Tibial nerve (tissue), 4 donors: ENCODE results near the gene TCF23. TPM values are rescaled to one million over a fixed set of nuclear protein-coding genes. Genes with fewer than 3 reads are reported as not detected.

Source experiments
- DNase-seq, 2 donors: peaks; one replicate each; pipeline ENCODE4 v3.0.0-alpha.2; 2019; ENCODE audit warnings: low spot score in 2 of 2
- H3K27ac ChIP-seq, 4 donors: fragments of 200-600 bp; sonication (generic) in 3 of 4; one replicate each; pipeline ENCODE4 v1.5.1; 2017 to 2019; ENCODE audit warnings: mild to moderate bottlenecking in 1 of 4
- H3K27me3 ChIP-seq, 2 donors: fragments of 200-600 bp; sonication (generic) in 1 of 2; one replicate each; pipeline versions ENCODE4 v1.5.1 to v1.6.0; 2017 to 2019
- H3K36me3 ChIP-seq, 3 donors: fragments of 200-600 bp; sonication (generic); one replicate each; pipeline ENCODE4 v1.5.1; 2018 to 2019
- H3K4me1 ChIP-seq, 4 donors: fragments of 200-600 bp; sonication (generic) in 3 of 4; one replicate each; pipeline ENCODE4 v1.5.1; 2017 to 2019
- H3K4me3 ChIP-seq, 4 donors: fragments of 200-600 bp; sonication (generic) in 3 of 4; one replicate each; pipeline ENCODE4 v1.5.1; 2017 to 2019; ENCODE audit warnings: mild to moderate bottlenecking in 1 of 4, moderate library complexity in 1 of 4
- H3K9me3 ChIP-seq, 4 donors: fragments of 200-600 bp; sonication (generic) in 3 of 4; one replicate each; pipeline ENCODE4 v1.5.1; 2017 to 2019
- EP300 ChIP-seq, 2 donors: sonication (generic); formaldehyde crosslinking; IDR thresholded peaks; one replicate each; pipeline ENCODE4 v1.6.1; 2017; ENCODE audit warnings: antibody characterized with exemption in 2 of 2, mild to moderate bottlenecking in 1 of 2
- POLR2A ChIP-seq, 2 donors: fragments of 450-650 bp; IDR thresholded peaks; one replicate each; pipeline ENCODE4 v1.6.1; 2017; ENCODE audit warnings: antibody characterized with exemption in 2 of 2, mild to moderate bottlenecking in 2 of 2, moderate library complexity in 2 of 2
- WGBS, 2 donors: methylation state at CpG; one replicate each; pipeline ENCODE4 v1.1.5; 2018; 5-methylcytosine and 5-hydroxymethylcytosine counted together
- total RNA-seq, 4 donors: library from RNA; depleted of rRNA; stranded (reverse); fragments of >200 nt; gene quantifications; one replicate each; pipeline ENCODE4 v1.1.0, GENCODE V29; 2016
- TF ChIP-seq, protein P1 (sequence below), 5 experiments: fragments of 200-600 bp in 3 of 5; fragments of 450-650 bp in 2 of 5; sonication (generic) in 3 of 5; IDR thresholded peaks; one replicate each; pipeline ENCODE4 v1.5.1; 2016 to 2019; ENCODE audit warnings: antibody characterized with exemption in 5 of 5, mild to moderate bottlenecking in 3 of 5, moderate library complexity in 2 of 5

Gene TCF23
- total RNA-seq: not detected

DNA sequence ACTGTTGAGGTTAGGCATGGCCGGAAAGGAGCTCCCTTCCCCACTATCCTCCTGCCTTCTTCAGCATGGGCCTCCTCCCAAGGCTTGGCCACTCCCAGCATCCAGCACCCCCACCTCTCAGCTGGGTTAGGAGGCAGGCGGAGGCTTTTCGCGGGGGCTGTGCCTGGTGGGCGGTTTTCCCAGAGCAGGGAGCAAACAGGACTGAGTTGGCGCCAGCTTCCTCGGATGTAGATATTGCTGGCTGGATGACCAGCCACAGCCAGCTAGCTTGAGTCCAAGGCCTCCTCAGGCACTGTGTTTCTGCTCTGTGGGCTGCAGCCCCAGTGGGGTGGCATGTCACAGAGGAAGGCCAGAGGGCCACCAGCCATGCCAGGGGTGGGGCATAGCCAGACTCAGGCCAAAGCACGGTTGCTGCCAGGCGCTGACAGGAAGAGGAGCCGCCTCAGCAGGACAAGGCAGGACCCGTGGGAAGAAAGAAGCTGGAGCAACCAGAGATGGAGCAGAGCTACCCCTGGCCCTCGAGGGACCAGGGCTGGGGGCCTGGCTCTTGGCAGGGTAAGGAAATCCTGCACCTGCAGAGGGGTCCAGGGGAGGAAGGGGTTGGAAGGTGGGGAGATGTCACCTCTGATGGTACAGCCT, at the start of gene TCF23:
Gene TCF23 (plus strand): TSS at position 204 of the 639 bp plus-strand sequence. CDS start 130 bp downstream, at position 334.
- DNase-seq: no peak
- no peaks in the 10 kb centered on the region for H3K27me3 ChIP-seq
- TF ChIP-seq, protein P1, sequence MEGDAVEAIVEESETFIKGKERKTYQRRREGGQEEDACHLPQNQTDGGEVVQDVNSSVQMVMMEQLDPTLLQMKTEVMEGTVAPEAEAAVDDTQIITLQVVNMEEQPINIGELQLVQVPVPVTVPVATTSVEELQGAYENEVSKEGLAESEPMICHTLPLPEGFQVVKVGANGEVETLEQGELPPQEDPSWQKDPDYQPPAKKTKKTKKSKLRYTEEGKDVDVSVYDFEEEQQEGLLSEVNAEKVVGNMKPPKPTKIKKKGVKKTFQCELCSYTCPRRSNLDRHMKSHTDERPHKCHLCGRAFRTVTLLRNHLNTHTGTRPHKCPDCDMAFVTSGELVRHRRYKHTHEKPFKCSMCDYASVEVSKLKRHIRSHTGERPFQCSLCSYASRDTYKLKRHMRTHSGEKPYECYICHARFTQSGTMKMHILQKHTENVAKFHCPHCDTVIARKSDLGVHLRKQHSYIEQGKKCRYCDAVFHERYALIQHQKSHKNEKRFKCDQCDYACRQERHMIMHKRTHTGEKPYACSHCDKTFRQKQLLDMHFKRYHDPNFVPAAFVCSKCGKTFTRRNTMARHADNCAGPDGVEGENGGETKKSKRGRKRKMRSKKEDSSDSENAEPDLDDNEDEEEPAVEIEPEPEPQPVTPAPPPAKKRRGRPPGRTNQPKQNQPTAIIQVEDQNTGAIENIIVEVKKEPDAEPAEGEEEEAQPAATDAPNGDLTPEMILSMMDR (IDR thresholded peaks at IDR 0.05): no peak
- TF ChIP-seq POLR2A (IDR thresholded peaks at IDR 0.05) (no peak), EP300 (IDR thresholded peaks at IDR 0.05) (no peak)
- H3K36me3 ChIP-seq: no peaks in the 10 kb centered on the region
- H3K4me3 ChIP-seq: no peak within 1 kb of the TSS
- 54 to 67% methylated on average over 11 to 12 of the region's 12 CpGs for WGBS, 2 donors
- no peaks in the 10 kb centered on the region for H3K4me1 ChIP-seq
- H3K9me3 ChIP-seq: no peaks in the 10 kb centered on the region
- H3K27ac ChIP-seq: no peak within 1 kb of the TSS

DNA sequence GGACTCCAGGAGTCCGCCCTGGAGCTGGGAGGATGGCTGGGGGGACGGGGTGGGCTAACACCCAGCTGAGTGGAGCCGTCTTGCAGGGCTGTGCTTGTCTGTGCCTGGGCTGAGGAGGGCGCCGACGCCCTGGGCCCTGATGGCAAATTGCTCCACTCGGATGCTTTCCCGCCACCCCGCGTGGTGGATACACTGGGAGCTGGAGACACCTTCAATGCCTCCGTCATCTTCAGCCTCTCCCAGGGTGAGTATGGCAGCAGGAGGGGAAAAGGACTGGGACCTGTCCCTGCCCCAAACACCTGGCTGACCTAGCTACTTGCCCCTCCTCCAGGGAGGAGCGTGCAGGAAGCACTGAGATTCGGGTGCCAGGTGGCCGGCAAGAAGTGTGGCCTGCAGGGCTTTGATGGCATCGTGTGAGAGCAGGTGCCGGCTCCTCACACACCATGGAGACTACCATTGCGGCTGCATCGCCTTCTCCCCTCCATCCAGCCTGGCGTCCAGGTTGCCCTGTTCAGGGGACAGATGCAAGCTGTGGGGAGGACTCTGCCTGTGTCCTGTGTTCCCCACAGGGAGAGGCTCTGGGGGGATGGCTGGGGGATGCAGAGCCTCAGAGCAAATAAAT, 49.4 kb upstream of the TCF23 start:
- Histone ChIP-seq H3K4me1 (peaks cover 0 to 12% (median 4%) of the 10 kb centered on the region in 4 donors), H3K36me3 (peaks cover 0 to 16% (median 0%) of the 10 kb centered on the region in 3 donors), H3K9me3 (no peaks in the 10 kb centered on the region), H3K4me3 (no peak overlapping the region), H3K27me3 (no peaks in the 10 kb centered on the region), H3K27ac (no peak overlapping the region)
- no peak for DNase-seq
- 80 to 85% methylated on average over 3 to 6 of the region's 19 CpGs for WGBS, 2 donors
- TF ChIP-seq EP300 (IDR thresholded peaks at IDR 0.05) (no peak), POLR2A (IDR thresholded peaks at IDR 0.05) (no peak)
- TF ChIP-seq, protein P1 (IDR thresholded peaks at IDR 0.05): no peak

DNA sequence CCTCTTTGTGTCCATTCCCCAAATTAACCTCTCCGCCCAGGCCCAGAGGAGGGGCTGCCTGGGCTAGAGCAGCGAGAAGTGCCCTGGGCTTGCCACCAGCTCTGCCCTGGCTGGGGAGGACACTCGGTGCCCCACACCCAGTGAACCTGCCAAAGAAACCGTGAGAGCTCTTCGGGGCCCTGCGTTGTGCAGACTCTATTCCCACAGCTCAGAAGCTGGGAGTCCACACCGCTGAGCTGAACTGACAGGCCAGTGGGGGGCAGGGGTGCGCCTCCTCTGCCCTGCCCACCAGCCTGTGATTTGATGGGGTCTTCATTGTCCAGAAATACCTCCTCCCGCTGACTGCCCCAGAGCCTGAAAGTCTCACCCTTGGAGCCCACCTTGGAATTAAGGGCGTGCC, 48.8 kb upstream of the TCF23 start:
- peaks cover 0 to 12% (median 4%) of the 10 kb centered on the region in 4 donors for H3K4me1 ChIP-seq
- TF ChIP-seq POLR2A (IDR thresholded peaks at IDR 0.05) (no peak), EP300 (IDR thresholded peaks at IDR 0.05) (no peak)
- TF ChIP-seq, protein P1 (IDR thresholded peaks at IDR 0.05): no peak
- peaks cover 0 to 16% (median 0%) of the 10 kb centered on the region in 3 donors for H3K36me3 ChIP-seq
- 78 to 82% methylated on average over 9 to 10 of the region's 10 CpGs for WGBS, 2 donors
- no peak overlapping the region for H3K4me3 ChIP-seq
- H3K27ac ChIP-seq: no peak overlapping the region
- H3K9me3 ChIP-seq: no peaks in the 10 kb centered on the region
- no peak for DNase-seq
- no peaks in the 10 kb centered on the region for H3K27me3 ChIP-seq

DNA sequence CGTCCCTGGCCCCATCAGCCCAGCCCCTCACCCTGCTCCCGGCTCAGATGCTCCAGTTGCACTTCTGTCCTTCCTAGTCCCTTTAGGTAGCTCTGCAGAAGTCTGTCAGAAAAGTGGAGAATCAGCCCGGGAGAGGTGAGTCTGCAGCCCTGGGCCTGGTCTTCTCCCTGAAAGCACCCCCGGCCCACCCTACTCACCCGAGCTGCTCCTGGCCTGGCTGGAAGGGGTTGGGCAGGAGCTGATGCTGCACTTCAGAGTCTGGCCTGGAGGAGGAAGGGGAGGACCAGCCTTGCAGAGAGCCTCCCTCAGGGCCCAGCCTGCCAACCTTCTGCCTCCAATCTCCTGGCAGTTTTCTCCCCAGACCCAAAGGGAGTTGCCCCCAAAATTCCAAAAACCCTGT, 46.5 kb upstream of the TCF23 start:
- Histone ChIP-seq H3K4me3 (no peak overlapping the region), H3K9me3 (no peaks in the 10 kb centered on the region), H3K36me3 (peaks cover 0 to 16% (median 0%) of the 10 kb centered on the region in 3 donors), H3K4me1 (peaks cover 0 to 3% (median 0%) of the 10 kb centered on the region in 4 donors), H3K27ac (no peak overlapping the region), H3K27me3 (no peaks in the 10 kb centered on the region)
- no peak for DNase-seq
- TF ChIP-seq EP300 (IDR thresholded peaks at IDR 0.05): no peak
- TF ChIP-seq POLR2A (IDR thresholded peaks at IDR 0.05): no peak
- TF ChIP-seq, protein P1 (IDR thresholded peaks at IDR 0.05): no peak
- WGBS, 2 donors: 77 to 91% methylated on average over 5 of the region's 5 CpGs

DNA sequence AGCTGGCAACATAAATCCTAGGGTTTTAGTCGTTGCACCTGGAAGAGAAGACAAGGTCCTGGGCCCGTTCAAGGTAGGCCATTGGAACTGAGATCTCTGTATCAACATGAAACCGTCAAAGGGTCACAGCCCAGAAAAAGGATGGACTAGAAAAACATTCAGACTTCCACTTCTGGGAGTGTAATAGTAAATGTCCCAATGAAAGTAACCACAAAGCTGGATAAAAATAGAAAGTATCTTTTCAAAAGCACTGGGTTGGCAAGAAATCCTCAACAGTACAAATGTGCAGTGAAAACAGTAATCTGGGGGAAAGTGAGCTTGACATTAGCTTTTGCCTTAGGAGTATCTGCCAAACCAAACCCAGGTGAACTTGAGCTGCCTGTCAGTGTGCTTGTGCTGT, 42.8 kb upstream of the TCF23 start:
- DNase-seq: no peak
- Histone ChIP-seq H3K27me3 (no peaks in the 10 kb centered on the region), H3K36me3 (no peaks in the 10 kb centered on the region), H3K4me1 (peaks cover 0 to 3% (median 0%) of the 10 kb centered on the region in 4 donors), H3K4me3 (no peak overlapping the region), H3K9me3 (no peaks in the 10 kb centered on the region), H3K27ac (no peak overlapping the region)
- TF ChIP-seq POLR2A (IDR thresholded peaks at IDR 0.05): no peak
- TF ChIP-seq, protein P1 (IDR thresholded peaks at IDR 0.05): no peak
- no peak for TF ChIP-seq EP300 (IDR thresholded peaks at IDR 0.05)
- WGBS, 2 donors: 67 to 72% methylated on average over 3 of the region's 3 CpGs
